AG20443 (cell line): ENCODE measurements around the gene CPT1A.

Experiments used
- DNase-seq: peaks from one replicate; pipeline ENCODE4 v3.0.0; 2012; ENCODE audit warnings: low spot score, mixed read lengths

The CPT1A gene

GRCh38 chr11:68798221-68798813 is 43.4 kb downstream of the CPT1A start:
- peak; percentile 60 for DNase-seq

GRCh38 chr11:68796801-68797200 is 44.9 kb downstream of the CPT1A start:
- DNase-seq: no peak

GRCh38 chr11:68792400-68792966 is 49.2 kb downstream of the CPT1A start:
- DNase-seq: no peak

- DNase-seq: no peak
Measured at GRCh38 chr11:68784653-68785052, 57.1 kb downstream of the CPT1A start.

- no peak for DNase-seq
Measured at GRCh38 chr11:68783216-68783821, 58.4 kb downstream of the CPT1A start.

GRCh38 chr11:68782711-68783110 is 59.0 kb downstream of the CPT1A start:
- no peak for DNase-seq

- DNase-seq: no peak
Measured at GRCh38 chr11:68780829-68781228, 60.9 kb downstream of the CPT1A start.

- DNase-seq: no peak
Measured at GRCh38 chr11:68778205-68778604, 63.5 kb downstream of the CPT1A start.

- no peak for DNase-seq
Measured at GRCh38 chr11:68776442-68777235, 65.1 kb downstream of the CPT1A start.

- DNase-seq: no peak
Measured at GRCh38 chr11:68775951-68776388, 65.7 kb downstream of the CPT1A start.

- no peak for DNase-seq
Measured at GRCh38 chr11:68774194-68774585, 67.5 kb downstream of the CPT1A start.

GRCh38 chr11:68773521-68774193 is 68.1 kb downstream of the CPT1A start:
- DNase-seq: no peak

- DNase-seq: no peak
Measured at GRCh38 chr11:68772936-68773335, 68.8 kb downstream of the CPT1A start.

- no peak for DNase-seq
Measured at GRCh38 chr11:68770781-68771180, 70.9 kb downstream of the CPT1A start.

- DNase-seq: no peak
Measured at GRCh38 chr11:68767672-68768071, 74.0 kb downstream of the CPT1A start.

GRCh38 chr11:68766786-68767185 is 74.9 kb downstream of the CPT1A start:
- no peak for DNase-seq

- DNase-seq: no peak
Measured at GRCh38 chr11:68764746-68765145, 77.0 kb downstream of the CPT1A start.

GRCh38 chr11:68763926-68764657 is 77.6 kb downstream of the CPT1A start:
- no peak for DNase-seq

- no peak for DNase-seq
Measured at GRCh38 chr11:68763181-68763721, 78.5 kb downstream of the CPT1A start.

GRCh38 chr11:68762481-68762880 is 79.2 kb downstream of the CPT1A start:
- no peak for DNase-seq

- DNase-seq: no peak
Measured at GRCh38 chr11:68761801-68762200, 79.9 kb downstream of the CPT1A start.
